H9 (cell line): Measurements from ENCODE around the gene ITLN1. TPM values are rescaled to one million over a fixed set of nuclear protein-coding genes. Genes with fewer than 3 reads are reported as not detected.

Source experiments
- DNase-seq: peaks from one replicate; pipeline ENCODE4 v3.0.0-alpha.2; 2017
- H2AFZ ChIP-seq: one replicate; pipeline ENCODE4 v1.6.1; 2013; ENCODE audit warnings: mild to moderate bottlenecking, low read length, control low read depth, moderate library complexity
- H2AK5ac ChIP-seq: 2 replicates; pipeline ENCODE4 v1.6.1; 2013; ENCODE audit warnings: low read length, control low read depth, mixed read lengths; ENCODE audit not compliant: insufficient read length
- H2BK120ac ChIP-seq: one replicate; pipeline ENCODE4 v1.6.1; 2013; ENCODE audit warnings: low read depth, mild to moderate bottlenecking, low read length, control low read depth, inconsistent platforms; ENCODE audit not compliant: poor library complexity, severe bottlenecking
- H2BK12ac ChIP-seq: 2 replicates; pipeline ENCODE4 v1.6.1; 2013; ENCODE audit warnings: low read length, control low read depth, mixed read lengths, low read depth; ENCODE audit not compliant: insufficient read length
- H2BK15ac ChIP-seq: 2 replicates; pipeline ENCODE4 v1.6.1; 2013; ENCODE audit warnings: low read depth, low read length, control low read depth
- H2BK20ac ChIP-seq: one replicate; pipeline ENCODE4 v1.6.1; 2013; ENCODE audit warnings: low read depth, mild to moderate bottlenecking, low read length, control low read depth, inconsistent platforms; ENCODE audit not compliant: poor library complexity, severe bottlenecking
- H2BK5ac ChIP-seq: 2 replicates; pipeline ENCODE4 v1.6.1; 2013; ENCODE audit warnings: low read length, control low read depth, mixed read lengths; ENCODE audit not compliant: insufficient read length
- H3K14ac ChIP-seq: 2 replicates; pipeline ENCODE4 v1.6.1; 2013; ENCODE audit warnings: low read length, control low read depth; ENCODE audit not compliant: insufficient read depth
- H3K18ac ChIP-seq: 2 replicates; pipeline ENCODE4 v1.6.1; 2013; ENCODE audit warnings: low read depth, mild to moderate bottlenecking, mixed read lengths, low read length, control low read depth; ENCODE audit not compliant: insufficient read length
- H3K23ac ChIP-seq: 2 replicates; pipeline ENCODE4 v1.6.1; 2013; ENCODE audit warnings: low read length, control low read depth, mixed read lengths, low read depth; ENCODE audit not compliant: insufficient read length
- H3K23me2 ChIP-seq: 2 replicates; pipeline ENCODE4 v1.6.1; 2013; ENCODE audit warnings: low read depth, mild to moderate bottlenecking, mixed read lengths, low read length, control low read depth; ENCODE audit not compliant: insufficient read length, poor library complexity, severe bottlenecking
- H3K27ac ChIP-seq: 2 replicates; pipeline ENCODE4 v1.5.1; 2013; ENCODE audit warnings: low read length, control low read depth, mixed read lengths, low read depth; ENCODE audit not compliant: insufficient read length
- H3K27me3 ChIP-seq: 2 replicates; pipeline ENCODE4 v1.6.1; 2013; ENCODE audit warnings: low read length, control low read depth, inconsistent platforms; ENCODE audit not compliant: insufficient read depth
- H3K4ac ChIP-seq: 2 replicates; pipeline ENCODE4 v1.6.1; 2013; ENCODE audit warnings: low read depth, mild to moderate bottlenecking, control low read depth, inconsistent platforms, low read length, moderate library complexity
- H3K4me1 ChIP-seq: 2 replicates; pipeline ENCODE4 v1.6.1; 2013; ENCODE audit warnings: low read length, control low read depth, inconsistent platforms; ENCODE audit not compliant: insufficient read depth
- H3K4me2 ChIP-seq: 2 replicates; pipeline ENCODE4 v1.6.1; 2013; ENCODE audit warnings: low read length, control low read depth, mixed read lengths; ENCODE audit not compliant: insufficient read length, insufficient read depth
- H3K56ac ChIP-seq: 2 replicates; pipeline ENCODE4 v1.6.1; 2013; ENCODE audit warnings: low read depth, mild to moderate bottlenecking, mixed read lengths, low read length, control low read depth; ENCODE audit not compliant: insufficient read length
- H3K79me1 ChIP-seq: 2 replicates; pipeline ENCODE4 v1.6.1; 2013; ENCODE audit warnings: low read depth, mild to moderate bottlenecking, moderate library complexity, low read length, control low read depth, inconsistent platforms; ENCODE audit not compliant: insufficient read depth, poor library complexity, severe bottlenecking
- H3K79me2 ChIP-seq: 2 replicates; pipeline ENCODE4 v1.6.1; 2013; ENCODE audit warnings: low read length, control low read depth, inconsistent platforms; ENCODE audit not compliant: insufficient read depth
- H3K9ac ChIP-seq: 2 replicates; pipeline ENCODE4 v1.6.1; 2013; ENCODE audit warnings: low read length, control low read depth, mixed read lengths; ENCODE audit not compliant: insufficient read length; ENCODE audit errors: extremely low read depth
- H3K9me3 ChIP-seq: one replicate; pipeline ENCODE4 v1.6.1; 2013; ENCODE audit warnings: low read depth, low read length, inconsistent platforms; ENCODE audit not compliant: control insufficient read depth
- H3T11ph ChIP-seq: one replicate; pipeline ENCODE4 v1.6.1; 2013; ENCODE audit warnings: mild to moderate bottlenecking, low read length, control low read depth, inconsistent platforms
- H4K20me1 ChIP-seq: one replicate; pipeline ENCODE4 v1.6.1; 2013; ENCODE audit not compliant: control insufficient read depth, insufficient read length, insufficient read depth
- H4K5ac ChIP-seq: 2 replicates; pipeline ENCODE4 v1.6.1; 2013; ENCODE audit warnings: low read depth, mild to moderate bottlenecking, mixed read lengths, low read length, control low read depth; ENCODE audit not compliant: insufficient read length
- H4K8ac ChIP-seq: replicated peaks from 2 replicates; pipeline ENCODE4 v1.6.1; 2013; ENCODE audit warnings: low read length, control low read depth, mixed read lengths, low read depth; ENCODE audit not compliant: insufficient read length
- H4K91ac ChIP-seq: 2 replicates; pipeline ENCODE4 v1.6.1; 2013; ENCODE audit warnings: low read depth, mild to moderate bottlenecking, moderate library complexity, mixed read lengths, low read length, control low read depth; ENCODE audit not compliant: insufficient read length
- H3K27ac Mint-ChIP-seq, 3 experiments: 2 replicates in 2 of 3; 3 replicates in 1 of 3; pipeline ENCODE4 v1.8.0; 2020 to 2021; ENCODE audit warnings: mixed read lengths in 3 of 3, mild to moderate bottlenecking in 1 of 3, moderate library complexity in 1 of 3
- H3K27me3 Mint-ChIP-seq: 2 replicates; pipeline ENCODE4 v1.8.0; 2021; ENCODE audit warnings: low read depth, mild to moderate bottlenecking, moderate library complexity, mixed read lengths
- H3K36me3 Mint-ChIP-seq, 3 experiments: 2 replicates in 2 of 3; 3 replicates in 1 of 3; pipeline ENCODE4 v1.8.0; 2020 to 2021; ENCODE audit warnings: low read depth in 3 of 3, mixed read lengths in 3 of 3; ENCODE audit not compliant: insufficient read depth in 1 of 3
- H3K4me1 Mint-ChIP-seq, 2 experiments: 2 replicates each; pipeline ENCODE4 v1.8.0; 2020; ENCODE audit warnings: mixed read lengths in 2 of 2
- H3K4me3 Mint-ChIP-seq, 2 experiments: 2 replicates in 1 of 2; 3 replicates in 1 of 2; pipeline ENCODE4 v1.8.0; 2020 to 2021; ENCODE audit warnings: mild to moderate bottlenecking in 2 of 2, mixed read lengths in 2 of 2, moderate library complexity in 1 of 2
- H3K9me3 Mint-ChIP-seq, 2 experiments: 2 replicates in 1 of 2; 3 replicates in 1 of 2; pipeline ENCODE4 v1.8.0; 2020; ENCODE audit warnings: mild to moderate bottlenecking in 2 of 2, mixed read lengths in 2 of 2, moderate library complexity in 1 of 2
- WGBS: extraction: QIAGEN DNeasy Blood & Tissue Kit; methylation state at CpG from one replicate; pipeline ENCODE4 v1.1.7; 2013; ENCODE audit warnings: missing lambda C conversion rate, low lambda C conversion rate, mixed read lengths; ENCODE audit not compliant: insufficient read length; ENCODE audit errors: extremely low coverage; 5-methylcytosine and 5-hydroxymethylcytosine counted together
- total RNA-seq: library from RNA; stranded (reverse); gene quantifications from 2 replicates; pipeline ENCODE4 v1.2.1, GENCODE V29; 2021
- TF ChIP-seq, protein P1 (sequence below): fragments of 200-600 bp; sonication (generic); conservative IDR thresholded peaks from 3 replicates; pipeline ENCODE4 v1.8.0; 2021; ENCODE audit warnings: antibody characterized with exemption, mild to moderate bottlenecking

Gene ITLN1
- total RNA-seq, 1 experiment from 2014 or later, result not detected

DNA sequence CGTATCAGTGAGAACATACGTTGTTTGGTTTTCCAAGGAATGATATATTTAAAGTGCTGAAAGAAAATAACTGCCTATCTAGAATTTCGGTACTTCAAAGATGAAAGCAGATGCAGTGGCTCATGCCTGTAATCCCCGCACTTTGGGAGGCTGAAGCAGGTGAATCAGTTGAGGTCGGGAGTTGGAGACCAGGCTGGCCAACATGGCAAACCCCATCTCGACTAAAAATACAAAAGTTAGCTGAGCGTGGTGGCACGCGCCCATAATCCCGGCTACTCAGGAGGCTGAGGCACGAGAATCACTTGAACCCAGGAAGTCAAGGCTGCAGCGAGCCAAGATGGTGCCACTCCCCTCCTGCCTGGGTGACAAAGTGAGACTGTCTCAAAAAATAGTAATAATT, 38.7 kb downstream of the ITLN1 start:
- Histone ChIP-seq H3T11ph (no peak overlapping the region), H2BK5ac (no peak overlapping the region), H3K56ac (no peak overlapping the region)

More for the DNA sequence above, 38.7 kb downstream of the ITLN1 start:
- no peak overlapping the region for H2AFZ ChIP-seq
- no peak overlapping the region for H3K27ac Mint-ChIP-seq
- H3K18ac ChIP-seq, result no peak overlapping the region
- H4K91ac ChIP-seq, result no peak overlapping the region
- no peaks in the 10 kb centered on the region for H3K4me1 ChIP-seq
- H3K36me3 Mint-ChIP-seq, result no peaks in the 10 kb centered on the region
- H3K4me3 Mint-ChIP-seq, result no peak overlapping the region
- no peak overlapping the region for H2BK12ac ChIP-seq
- H3K27ac ChIP-seq, result no peak overlapping the region
- no CpG with 5 or more reads among the region's 12 CpGs for WGBS
- H4K5ac ChIP-seq, result no peak overlapping the region
- H3K23ac ChIP-seq, result no peak overlapping the region
- no peak overlapping the region for H2BK20ac ChIP-seq
- H3K27me3 ChIP-seq, result no peaks in the 10 kb centered on the region
- no peak overlapping the region for H2BK15ac ChIP-seq
- H3K27me3 Mint-ChIP-seq, result no peaks in the 10 kb centered on the region
- no peaks in the 10 kb centered on the region for H3K79me1 ChIP-seq
- no peak overlapping the region for H2BK120ac ChIP-seq
- no peak for DNase-seq
- H3K9me3 ChIP-seq, result no peaks in the 10 kb centered on the region
- H2AK5ac ChIP-seq, result no peak overlapping the region
- no peaks in the 10 kb centered on the region for H3K4me1 Mint-ChIP-seq
- no peaks in the 10 kb centered on the region for H4K20me1 ChIP-seq
- no peak overlapping the region for H3K4ac ChIP-seq
- no peaks in the 10 kb centered on the region for H3K23me2 ChIP-seq
- no peaks in the 10 kb centered on the region for H3K79me2 ChIP-seq
- H3K14ac ChIP-seq, result no peak overlapping the region
- H3K4me2 ChIP-seq, result no peak overlapping the region
- H4K8ac ChIP-seq, result no peak overlapping the region
- no peaks in the 10 kb centered on the region; a peak in 1 of 5 replicates for H3K9me3 Mint-ChIP-seq
- TF ChIP-seq, protein P1, sequence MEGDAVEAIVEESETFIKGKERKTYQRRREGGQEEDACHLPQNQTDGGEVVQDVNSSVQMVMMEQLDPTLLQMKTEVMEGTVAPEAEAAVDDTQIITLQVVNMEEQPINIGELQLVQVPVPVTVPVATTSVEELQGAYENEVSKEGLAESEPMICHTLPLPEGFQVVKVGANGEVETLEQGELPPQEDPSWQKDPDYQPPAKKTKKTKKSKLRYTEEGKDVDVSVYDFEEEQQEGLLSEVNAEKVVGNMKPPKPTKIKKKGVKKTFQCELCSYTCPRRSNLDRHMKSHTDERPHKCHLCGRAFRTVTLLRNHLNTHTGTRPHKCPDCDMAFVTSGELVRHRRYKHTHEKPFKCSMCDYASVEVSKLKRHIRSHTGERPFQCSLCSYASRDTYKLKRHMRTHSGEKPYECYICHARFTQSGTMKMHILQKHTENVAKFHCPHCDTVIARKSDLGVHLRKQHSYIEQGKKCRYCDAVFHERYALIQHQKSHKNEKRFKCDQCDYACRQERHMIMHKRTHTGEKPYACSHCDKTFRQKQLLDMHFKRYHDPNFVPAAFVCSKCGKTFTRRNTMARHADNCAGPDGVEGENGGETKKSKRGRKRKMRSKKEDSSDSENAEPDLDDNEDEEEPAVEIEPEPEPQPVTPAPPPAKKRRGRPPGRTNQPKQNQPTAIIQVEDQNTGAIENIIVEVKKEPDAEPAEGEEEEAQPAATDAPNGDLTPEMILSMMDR, result no peak
- H3K9ac ChIP-seq, result no peak overlapping the region
